Stimulated activated CD8-positive, alpha-beta memory T cell treated with anti-CD3 and anti-CD28 coated beads, Interleukin-7, amount 100 ng/mL, for 24 hours (primary cell): ENCODE results near the gene PACS1.
A peak's percentile ranks its signal among the peaks of the same experiment; 100 is the strongest.

Source experiments
- DNase-seq: peaks from one replicate; pipeline ENCODE4 v3.0.0-alpha.2; 2020; ENCODE audit warnings: low read depth

PACS1 gene

GRCh38 chr11:66187453-66187852 is 117.4 kb downstream of the PACS1 start:
- no peak for DNase-seq

GRCh38 chr11:66188580-66188979 is 118.5 kb downstream of the PACS1 start:
- no peak for DNase-seq

GRCh38 chr11:66189031-66189745 is 119.1 kb downstream of the PACS1 start:
- no peak for DNase-seq

GRCh38 chr11:66190786-66191185 is 120.7 kb downstream of the PACS1 start:
- DNase-seq = no peak

- no peak for DNase-seq
Measured at GRCh38 chr11:66192181-66192863, 122.2 kb downstream of the PACS1 start.

- DNase-seq = no peak
Measured at GRCh38 chr11:66194391-66194790, 124.3 kb downstream of the PACS1 start.

- no peak for DNase-seq
Measured at GRCh38 chr11:66195867-66196266, 125.8 kb downstream of the PACS1 start.

- DNase-seq = no peak
Measured at GRCh38 chr11:66203847-66204246, 133.8 kb downstream of the PACS1 start.

- no peak for DNase-seq
Measured at GRCh38 chr11:66204412-66204811, 134.3 kb downstream of the PACS1 start.

- no peak for DNase-seq
Measured at GRCh38 chr11:66207816-66208215, 137.7 kb downstream of the PACS1 start.

GRCh38 chr11:66211100-66211499 is 141.0 kb downstream of the PACS1 start:
- no peak for DNase-seq

GRCh38 chr11:66216911-66217310 is 146.8 kb downstream of the PACS1 start:
- DNase-seq = no peak

GRCh38 chr11:66218036-66218435 is 148.0 kb downstream of the PACS1 start:
- no peak for DNase-seq

- DNase-seq = no peak
Measured at GRCh38 chr11:66218846-66219620, 149.0 kb downstream of the PACS1 start.

GRCh38 chr11:66219846-66220565 is 149.9 kb downstream of the PACS1 start:
- no peak for DNase-seq

GRCh38 chr11:66220566-66220935 is 150.5 kb downstream of the PACS1 start:
- DNase-seq = no peak

- DNase-seq = no peak
Measured at GRCh38 chr11:66221012-66221411, 150.9 kb downstream of the PACS1 start.

- DNase-seq = no peak
Measured at GRCh38 chr11:66221726-66222236, 151.7 kb downstream of the PACS1 start.

- DNase-seq = peak; percentile 81
Measured at GRCh38 chr11:66222358-66223149, 152.5 kb downstream of the PACS1 start.

GRCh38 chr11:66224226-66224855 is 154.3 kb downstream of the PACS1 start:
- no peak for DNase-seq

GRCh38 chr11:66225066-66225465 is 155.0 kb downstream of the PACS1 start:
- no peak for DNase-seq
